Prostate gland (tissue), 2 donors: ENCODE results near the gene IL3RA. TPM values are rescaled to one million over a fixed set of nuclear protein-coding genes. Genes with fewer than 3 reads are reported as not detected.
"Not testable (repeated sequence)": the region's sequence is repeated elsewhere in the genome, so short reads cannot be mapped to it uniquely, and the experiment has no call there.

Experiments
- DNase-seq: peaks from one replicate; pipeline ENCODE4 v3.0.0-alpha.2; 2019; ENCODE audit warnings: low spot score
- H3K27ac ChIP-seq, 2 donors: fragments of 200-600 bp; sonication (generic); 2 replicates each; pipeline ENCODE4 v1.5.1; 2017 to 2019
- H3K27me3 ChIP-seq: fragments of 200-600 bp; sonication (generic); replicated peaks from 2 replicates; pipeline ENCODE4 v1.5.1; 2019; ENCODE audit not compliant: insufficient read depth
- H3K36me3 ChIP-seq, 2 donors: fragments of 200-600 bp; sonication (generic); 1 replicate in 1 of 2; 2 replicates in 1 of 2; pipeline versions ENCODE4 v1.5.1 to v1.8.1; 2017 to 2019
- H3K4me1 ChIP-seq: fragments of 200-600 bp; sonication (generic); replicated peaks from 2 replicates; pipeline ENCODE4 v1.5.1; 2019
- H3K4me3 ChIP-seq, 2 donors: fragments of 200-600 bp; sonication (generic); 2 replicates each; pipeline ENCODE4 v1.5.1; 2017 to 2019
- H3K9me3 ChIP-seq: fragments of 200-600 bp; sonication (generic); 2 replicates; pipeline ENCODE4 v1.5.1; 2017
- CTCF ChIP-seq, 4 experiments: fragments of 200-600 bp in 2 of 4; fragments of 450-650 bp in 2 of 4; sonication (generic) in 2 of 4; IDR thresholded peaks; 1 replicate in 3 of 4; 2 replicates in 1 of 4; pipeline ENCODE4 v1.5.1; 2016 to 2019; ENCODE audit warnings: antibody characterized with exemption in 4 of 4, mild to moderate bottlenecking in 2 of 4, moderate library complexity in 2 of 4
- POLR2A ChIP-seq: fragments of 450-650 bp; IDR thresholded peaks from one replicate; pipeline ENCODE4 v1.6.1; 2016; ENCODE audit warnings: antibody characterized with exemption, mild to moderate bottlenecking
- POLR2AphosphoS5 ChIP-seq: sonication (generic); formaldehyde crosslinking; IDR thresholded peaks from one replicate; pipeline ENCODE4 v1.6.1; 2017; ENCODE audit warnings: antibody characterized with exemption
- WGBS: methylation state at CpG from one replicate; pipeline ENCODE4 v1.1.5; 2018; 5-methylcytosine and 5-hydroxymethylcytosine counted together
- intact Hi-C: fragments of 100-400 bp; cut with DNase I; formaldehyde crosslinking; loops from one replicate; pipeline ENCODE4 v1.14.2; 2022
- total RNA-seq, 2 donors: library from RNA; depleted of rRNA; stranded (reverse); fragments of >200 nt; gene quantifications; one replicate each; pipeline ENCODE4 v1.1.0, GENCODE V29; 2016

IL3RA gene
- total RNA-seq, 2 donors from 2014 or later = 3.3 to 7.2 TPM

GRCh38 chrX:1294301-1295067 lies 42.1 kb upstream of the IL3RA start:
- Histone ChIP-seq H3K4me3 (no peak overlapping the region), H3K4me1 (no peaks in the 10 kb centered on the region), H3K9me3 (no peaks in the 10 kb centered on the region), H3K36me3 (no peaks in the 10 kb centered on the region), H3K27ac (no peak overlapping the region), H3K27me3 (no peaks in the 10 kb centered on the region)
- no peak for TF ChIP-seq POLR2A
- no peak for TF ChIP-seq CTCF (IDR thresholded peaks at IDR 0.05)
- no peak for TF ChIP-seq POLR2AphosphoS5
- 94% methylated on average over 28 of the region's 29 CpGs for WGBS
- intact Hi-C loops = no loop called here
- DNase-seq = no peak

GRCh38 chrX:1295550-1295949 lies 41.0 kb upstream of the IL3RA start:
- no peaks in the 10 kb centered on the region for H3K36me3 ChIP-seq
- H3K4me1 ChIP-seq = no peaks in the 10 kb centered on the region
- TF ChIP-seq CTCF (IDR thresholded peaks at IDR 0.05) = no peak
- TF ChIP-seq POLR2A = no peak
- no peak for TF ChIP-seq POLR2AphosphoS5
- H3K27me3 ChIP-seq = no peaks in the 10 kb centered on the region
- no peak overlapping the region for H3K27ac ChIP-seq
- intact Hi-C loops = no loop called here
- WGBS = 88% methylated on average over 10 of the region's 10 CpGs
- no peak overlapping the region for H3K4me3 ChIP-seq
- DNase-seq = no peak
- no peaks in the 10 kb centered on the region for H3K9me3 ChIP-seq

GRCh38 chrX:1297591-1297990 lies 39.0 kb upstream of the IL3RA start:
- H3K4me3 ChIP-seq, H3K36me3 ChIP-seq, H3K9me3 ChIP-seq, H3K27ac ChIP-seq, intact Hi-C loops, DNase-seq, H3K27me3 ChIP-seq, H3K4me1 ChIP-seq: not testable (repeated sequence)
- 86% methylated on average over 5 of the region's 8 CpGs for WGBS

GRCh38 chrX:1300449-1300848 lies 36.1 kb upstream of the IL3RA start:
- no peak for TF ChIP-seq POLR2A
- no peak for TF ChIP-seq CTCF (IDR thresholded peaks at IDR 0.05)
- no peak for TF ChIP-seq POLR2AphosphoS5
- Histone ChIP-seq H3K27me3 (no peaks in the 10 kb centered on the region), H3K9me3 (no peaks in the 10 kb centered on the region), H3K4me1 (no peaks in the 10 kb centered on the region), H3K4me3 (no peak overlapping the region), H3K36me3 (no peaks in the 10 kb centered on the region), H3K27ac (no peak overlapping the region)
- no peak for DNase-seq
- WGBS = 64% methylated on average over 15 of the region's 15 CpGs
- intact Hi-C loops = no loop called here

- intact Hi-C loops = no loop called here
- WGBS = 84% methylated on average over 14 of the region's 14 CpGs
- Histone ChIP-seq H3K4me3 (no peak overlapping the region), H3K27me3 (no peaks in the 10 kb centered on the region), H3K27ac (no peak overlapping the region), H3K9me3 (no peaks in the 10 kb centered on the region), H3K36me3 (no peaks in the 10 kb centered on the region), H3K4me1 (no peaks in the 10 kb centered on the region)
- TF ChIP-seq POLR2AphosphoS5 (no peak), POLR2A (no peak), CTCF (IDR thresholded peaks at IDR 0.05) (no peak)
- no peak for DNase-seq
These were observed 31.2 kb upstream of the IL3RA start for GRCh38 chrX:1305411-1305810.
